GM19397 (cell line): ENCODE data around the gene NSUN4.
A peak's percentile ranks its signal among the peaks of the same experiment; 100 is the strongest.
"Not testable (repeated sequence)": the region's sequence is repeated elsewhere in the genome, so short reads cannot be mapped to it uniquely, and the experiment has no call there.

Source experiments
- ATAC-seq: cut with Tn5 transposase; IDR thresholded peaks from one replicate; pipeline ENCODE4 v1.9.1; 2021; ENCODE audit warnings: mild to moderate bottlenecking, moderate library complexity; ENCODE audit not compliant: unreplicated experiment

NSUN4 gene

DNA sequence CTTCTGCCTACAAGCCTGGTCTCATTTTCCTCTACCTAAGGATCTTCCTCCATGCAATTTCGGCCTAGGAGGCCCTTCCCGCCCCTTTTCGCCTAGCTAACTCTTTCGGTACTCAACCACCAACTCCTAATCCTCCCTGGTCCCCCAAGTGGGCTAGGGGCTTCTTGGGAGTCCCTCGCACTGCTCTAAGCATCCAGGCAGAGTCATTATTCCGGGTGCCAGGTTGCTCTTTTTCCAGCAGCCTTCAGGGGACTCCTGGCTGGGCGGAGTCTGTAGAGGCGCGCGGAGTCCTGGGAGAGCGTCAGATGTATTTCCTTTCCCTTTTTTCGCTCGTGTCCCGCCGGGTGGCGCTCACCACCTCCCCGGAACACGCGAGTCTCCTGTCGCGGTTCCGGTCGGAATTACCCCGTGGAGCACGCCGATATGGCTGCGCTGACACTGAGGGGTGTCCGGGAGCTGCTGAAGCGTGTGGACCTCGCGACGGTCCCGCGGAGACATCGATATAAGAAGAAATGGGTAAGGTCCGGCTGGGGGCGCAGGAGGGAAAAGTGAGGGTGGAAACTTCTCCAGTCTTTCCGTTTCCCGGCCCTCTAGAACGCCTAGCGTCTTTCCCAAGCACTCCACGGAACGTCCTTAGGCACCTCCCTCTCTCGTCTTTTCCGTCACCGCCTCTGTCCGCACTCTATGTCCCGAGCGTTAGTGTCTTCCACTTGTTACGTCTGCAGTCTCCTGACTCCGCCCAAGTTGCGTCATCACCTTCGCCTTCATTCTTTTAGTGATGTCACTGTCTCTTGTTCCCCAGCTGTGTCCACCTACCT, at the start of gene NSUN4:
Gene NSUN4 (plus strand): TSS at position 404 of the 818 bp plus-strand sequence. CDS start 20 bp downstream, at position 424.
- peak; percentile 82 for ATAC-seq

DNA sequence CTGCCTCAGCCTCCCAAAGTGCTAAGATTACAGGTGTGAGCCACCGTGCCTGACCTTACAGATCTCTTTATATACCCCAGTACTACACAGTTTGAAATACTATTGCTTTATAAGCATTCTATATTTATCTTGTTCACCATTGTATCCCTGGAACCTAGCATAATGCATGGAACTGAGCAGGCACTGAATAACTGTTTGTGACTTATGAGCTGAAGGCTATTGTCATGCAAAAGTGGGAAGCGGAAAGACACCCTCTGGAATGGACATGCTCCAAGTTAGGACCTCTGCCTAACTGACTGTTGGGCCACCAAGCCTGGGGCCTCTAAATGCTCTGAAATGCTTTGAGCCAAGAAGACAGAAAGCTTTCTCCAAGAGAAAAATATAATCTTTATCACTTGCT, 45.3 kb upstream of the NSUN4 start:
- no peak for ATAC-seq

DNA sequence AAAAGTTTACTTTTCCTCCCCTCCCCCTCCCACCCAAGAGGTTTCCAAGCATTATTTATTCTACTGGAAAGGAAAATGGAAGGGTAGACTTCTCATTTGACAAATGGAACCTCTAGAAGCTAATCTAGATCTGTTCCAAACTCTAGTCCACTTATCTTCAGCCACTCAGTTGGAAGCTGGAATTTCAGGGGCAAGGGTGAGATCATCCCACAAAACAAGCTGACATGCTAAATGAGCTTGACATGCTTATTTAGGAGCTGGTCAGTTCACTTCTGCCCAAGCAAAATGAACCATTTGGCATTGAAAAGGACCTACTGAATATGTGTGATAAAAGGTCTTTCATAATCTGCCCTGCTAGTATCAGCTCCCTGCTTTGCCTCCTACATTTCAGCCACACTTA, 42.2 kb upstream of the NSUN4 start:
- no peak for ATAC-seq

DNA sequence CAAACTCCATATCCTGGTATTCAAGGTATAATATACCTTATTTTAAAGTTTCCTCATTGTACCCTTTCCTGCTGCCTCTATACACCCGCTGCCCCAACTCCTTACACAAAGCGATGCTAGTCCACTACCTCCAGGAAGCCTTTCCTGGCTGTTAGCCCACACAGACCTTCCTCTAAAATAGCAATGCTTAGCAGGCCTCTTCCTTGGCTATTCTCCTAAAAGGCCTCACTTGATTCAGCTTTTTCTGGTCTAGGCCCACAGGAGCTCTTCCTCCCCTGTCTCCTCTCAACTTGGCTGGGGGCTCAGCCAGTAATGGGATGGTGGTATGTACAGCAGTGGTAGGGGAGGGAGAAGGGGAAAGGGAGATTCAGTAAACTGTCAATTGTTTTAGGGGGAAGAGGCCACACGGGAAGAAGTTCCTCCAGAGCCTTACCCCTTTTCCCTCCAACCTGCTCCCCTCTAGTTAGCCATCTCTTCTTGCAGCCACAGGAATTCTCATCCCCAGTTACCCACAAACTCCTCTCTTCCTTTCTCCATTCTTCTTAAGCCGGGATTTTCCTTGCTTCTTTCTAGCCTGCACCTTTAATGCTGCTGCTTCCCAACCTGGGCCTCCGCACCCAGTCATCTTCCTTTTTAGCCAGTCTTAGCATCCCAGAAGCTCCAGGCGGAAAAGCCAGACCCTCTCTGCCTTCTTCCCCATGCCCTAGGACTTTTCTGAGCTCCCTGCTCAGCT, 39.8 kb upstream of the NSUN4 start:
- no peak for ATAC-seq

DNA sequence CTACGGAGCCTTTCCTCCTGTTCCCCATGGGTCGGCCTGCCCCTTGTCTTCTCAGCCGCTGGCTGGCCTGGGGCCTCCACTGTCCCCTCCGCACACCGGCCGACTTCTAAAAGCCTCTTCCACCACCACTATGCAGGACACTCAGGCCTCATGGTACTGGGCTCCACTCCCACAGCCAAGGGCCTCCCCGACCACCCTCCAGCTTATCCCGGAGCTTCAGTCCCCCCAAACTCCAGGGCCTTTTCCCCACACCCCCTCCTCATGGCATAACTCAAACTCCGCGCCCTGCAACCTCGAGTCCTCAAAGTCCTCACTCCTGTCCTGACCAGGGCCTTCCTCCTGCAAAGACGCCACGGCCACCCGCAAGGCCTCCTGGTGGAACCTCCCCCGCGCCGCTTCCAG, 39.2 kb upstream of the NSUN4 start:
- ATAC-seq = no peak

DNA sequence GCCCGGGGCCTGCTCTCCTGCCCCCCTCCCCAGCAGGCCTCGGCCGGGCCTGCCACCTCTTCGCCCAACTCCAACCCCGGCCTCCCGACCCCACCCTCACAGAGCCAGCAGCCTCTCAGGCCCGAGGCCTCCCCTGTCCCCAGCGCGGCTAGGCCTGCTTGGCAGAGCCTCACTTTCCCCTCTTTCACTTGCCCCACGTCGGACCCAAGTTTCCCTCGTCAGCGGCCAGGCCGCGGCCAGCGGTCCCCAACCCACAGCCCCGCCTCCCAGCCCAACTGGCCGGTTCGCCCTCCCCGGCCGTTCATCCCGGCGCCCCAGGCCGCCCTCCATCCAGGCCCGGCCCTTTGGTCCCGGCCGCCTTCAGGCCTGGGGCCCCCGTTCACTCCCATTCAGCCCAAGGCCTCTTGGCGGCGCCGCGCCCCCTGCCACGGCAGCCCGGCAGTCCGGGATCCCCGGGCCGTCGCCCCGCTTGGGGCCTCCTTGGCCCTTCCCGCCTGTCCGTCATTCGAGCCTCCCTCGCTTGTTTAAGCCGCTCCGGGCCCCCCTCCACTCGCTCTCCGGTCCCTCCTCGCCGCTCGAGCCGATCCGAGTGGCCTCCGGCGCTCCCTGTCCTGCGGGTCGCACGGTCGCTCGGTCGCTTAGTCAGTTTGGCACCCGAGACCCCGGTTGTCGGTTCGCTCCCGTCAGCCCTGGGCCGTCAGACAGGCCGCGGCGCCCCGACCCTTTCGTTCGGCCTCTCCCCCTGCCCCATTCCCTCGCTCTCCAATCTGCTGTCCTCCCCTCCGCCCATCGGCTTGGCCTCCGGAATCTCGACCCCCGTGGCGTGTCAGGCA, 38.6 kb upstream of the NSUN4 start:
- peak; percentile 34 for ATAC-seq

DNA sequence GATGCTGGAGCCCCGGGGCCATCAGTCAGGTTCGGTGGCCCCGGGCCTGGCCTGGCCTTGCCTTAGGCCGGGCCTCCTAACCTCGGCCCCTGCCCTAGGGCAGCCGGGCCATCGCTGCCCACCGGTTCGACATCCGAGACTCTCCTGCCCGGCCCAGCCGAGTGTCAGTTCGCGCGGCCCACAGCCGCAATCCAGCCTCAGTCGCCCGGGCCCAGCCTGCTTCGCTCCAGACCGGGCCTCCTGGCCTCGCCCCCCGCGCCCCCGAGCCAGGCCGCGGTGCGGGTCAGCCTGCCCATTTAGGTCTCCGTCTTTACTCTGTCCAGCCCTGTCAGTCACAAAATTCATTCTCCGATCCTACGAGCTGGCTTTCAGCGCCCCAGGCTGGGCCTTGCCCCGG, 38.0 kb upstream of the NSUN4 start:
- ATAC-seq = peak; percentile 23

DNA sequence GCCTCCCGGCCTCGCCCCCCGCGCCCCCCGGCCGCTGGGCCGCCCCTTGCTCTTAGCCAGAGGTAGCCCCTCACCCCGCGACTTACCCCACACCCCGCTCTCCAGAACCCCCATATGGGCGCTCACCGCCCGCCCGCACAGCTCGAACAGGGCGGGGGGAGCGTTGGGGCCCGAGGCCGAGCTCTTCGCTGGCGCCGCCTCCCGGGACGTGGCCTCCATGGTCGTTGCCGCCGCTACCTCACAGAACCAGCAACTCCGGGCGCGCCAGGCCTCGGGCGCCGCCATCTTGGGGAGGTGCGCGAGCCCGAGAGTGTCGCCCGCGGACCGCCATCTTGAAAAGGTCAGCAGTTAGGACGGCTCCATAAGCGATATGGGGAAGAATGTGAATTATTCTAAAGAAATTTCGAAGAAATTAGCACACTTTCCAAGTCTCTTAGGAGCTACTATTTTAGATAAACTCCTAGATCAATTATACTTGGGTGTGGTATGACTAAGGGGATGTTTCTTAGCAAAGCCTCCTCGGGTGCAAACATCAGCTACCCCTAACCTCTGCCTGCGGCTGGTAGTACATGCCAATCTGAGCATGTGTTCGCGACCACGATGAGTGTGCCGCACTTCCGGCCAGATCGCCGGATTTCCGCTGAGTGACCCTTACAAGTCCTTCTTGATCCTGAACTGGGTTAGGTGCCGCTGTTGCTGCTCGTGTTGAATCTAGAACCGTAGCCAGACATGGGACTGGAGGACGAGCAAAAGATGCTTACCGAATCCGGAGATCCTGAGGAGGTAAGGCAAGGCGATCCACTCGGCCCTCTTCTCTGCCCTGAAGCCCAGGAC, 37.4 kb upstream of the NSUN4 start, which contains the start of the genes LRRC41 and UQCRH:
Gene LRRC41 (minus strand): TSS at position 579 of the 834 bp plus-strand sequence. CDS start 294 bp downstream, at position 285.
Gene UQCRH (plus strand): TSS at position 661 of the 834 bp plus-strand sequence. CDS start 69 bp downstream, at position 730.
- peak; percentile 77 for ATAC-seq

DNA sequence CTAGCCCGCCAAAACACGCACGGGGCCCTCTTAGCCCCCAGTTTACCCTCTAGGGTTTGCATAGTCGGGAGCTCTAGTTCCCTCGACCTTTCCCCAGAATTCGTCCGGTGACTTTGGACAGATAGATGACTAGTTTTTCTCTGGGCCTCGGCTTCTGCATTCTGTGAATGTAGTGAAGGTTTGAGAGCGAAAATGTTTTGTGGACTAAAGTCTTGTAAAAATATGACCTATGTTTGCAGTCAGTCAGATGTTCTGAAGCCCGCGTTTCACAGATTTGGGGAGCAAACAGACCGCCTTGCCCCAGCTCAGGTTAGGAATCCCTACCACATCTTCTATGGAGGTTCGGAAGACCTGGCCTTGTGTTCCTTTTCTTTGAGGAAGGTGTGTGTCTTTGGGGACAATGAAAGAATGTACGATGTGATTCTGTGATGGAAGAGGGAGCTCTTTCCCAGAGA, 36.7 kb upstream of the NSUN4 start:
- ATAC-seq = no peak

DNA sequence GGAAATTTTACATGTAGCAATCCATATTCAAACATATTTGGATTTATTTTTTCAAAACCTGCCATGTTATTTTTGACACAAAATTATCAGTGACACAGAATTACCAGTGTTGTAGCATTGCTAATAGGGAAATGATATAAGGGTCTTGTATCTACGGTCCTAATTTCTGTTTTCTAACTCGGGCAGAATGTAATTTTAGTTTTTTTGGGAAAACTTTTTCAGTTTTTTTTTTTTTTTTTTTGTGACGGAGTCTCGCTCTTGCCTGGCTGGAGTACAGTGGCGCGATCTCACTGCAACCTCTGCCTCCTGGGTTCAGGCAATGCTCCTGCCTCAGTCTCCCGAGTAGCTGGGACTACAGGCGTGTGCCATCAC, 34.5 kb upstream of the NSUN4 start:
- ATAC-seq = no peak

DNA sequence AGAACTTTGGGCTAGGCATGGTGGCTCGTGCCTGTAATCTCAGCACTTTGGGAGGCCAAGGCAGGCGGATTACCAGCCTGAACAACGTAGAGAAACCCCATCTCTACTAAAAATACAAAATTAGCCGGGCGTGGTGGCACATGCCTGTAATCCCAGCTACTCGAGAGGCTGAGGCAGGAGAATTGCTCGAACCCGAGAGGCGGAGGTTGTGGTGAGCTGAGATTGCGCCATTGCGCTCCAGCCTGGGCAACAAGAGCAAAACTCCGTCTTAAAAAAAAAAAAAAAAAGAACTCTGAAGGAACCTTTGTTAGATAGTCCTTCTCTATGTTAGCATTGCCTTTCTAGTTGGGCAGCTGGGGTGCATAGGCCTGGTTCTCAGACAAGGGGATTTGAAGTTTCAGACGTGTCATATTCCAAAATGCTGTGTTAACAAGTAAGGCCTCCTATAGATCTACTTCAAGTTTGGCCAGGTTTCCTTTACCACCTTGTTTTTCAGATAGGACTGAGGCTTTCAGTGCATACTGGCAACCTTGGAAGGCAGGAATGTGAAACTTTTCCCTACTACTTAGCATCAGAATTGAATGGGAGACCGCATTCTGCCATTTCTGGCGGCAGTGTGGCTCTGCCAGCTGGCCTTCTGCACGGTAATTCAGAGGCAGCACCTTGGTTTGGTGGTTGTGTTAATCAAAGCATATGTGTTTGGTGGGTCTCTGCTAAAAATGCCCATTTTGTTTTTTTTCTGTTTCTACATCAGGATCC, 31.0 kb upstream of the NSUN4 start:
- ATAC-seq = no peak

DNA sequence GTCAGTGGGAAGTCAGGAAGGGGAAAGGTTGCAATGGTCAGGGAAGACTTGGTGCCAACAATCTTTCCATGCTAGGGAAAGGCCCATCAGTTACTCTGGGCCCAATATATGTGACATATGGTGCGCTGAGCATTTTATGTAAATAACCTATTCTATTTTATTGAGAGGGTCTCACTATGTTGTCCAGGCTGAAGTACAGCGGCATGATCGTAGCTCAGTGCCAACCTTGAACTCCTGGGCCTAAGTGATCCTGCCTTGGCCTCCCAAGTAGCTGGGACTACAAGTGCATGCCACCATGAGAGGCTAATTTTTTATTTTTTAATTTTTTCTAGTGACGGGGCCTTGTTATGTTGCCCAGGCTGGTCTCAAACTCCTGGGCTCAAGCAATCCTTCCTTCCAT, 30.3 kb upstream of the NSUN4 start:
- no peak for ATAC-seq

DNA sequence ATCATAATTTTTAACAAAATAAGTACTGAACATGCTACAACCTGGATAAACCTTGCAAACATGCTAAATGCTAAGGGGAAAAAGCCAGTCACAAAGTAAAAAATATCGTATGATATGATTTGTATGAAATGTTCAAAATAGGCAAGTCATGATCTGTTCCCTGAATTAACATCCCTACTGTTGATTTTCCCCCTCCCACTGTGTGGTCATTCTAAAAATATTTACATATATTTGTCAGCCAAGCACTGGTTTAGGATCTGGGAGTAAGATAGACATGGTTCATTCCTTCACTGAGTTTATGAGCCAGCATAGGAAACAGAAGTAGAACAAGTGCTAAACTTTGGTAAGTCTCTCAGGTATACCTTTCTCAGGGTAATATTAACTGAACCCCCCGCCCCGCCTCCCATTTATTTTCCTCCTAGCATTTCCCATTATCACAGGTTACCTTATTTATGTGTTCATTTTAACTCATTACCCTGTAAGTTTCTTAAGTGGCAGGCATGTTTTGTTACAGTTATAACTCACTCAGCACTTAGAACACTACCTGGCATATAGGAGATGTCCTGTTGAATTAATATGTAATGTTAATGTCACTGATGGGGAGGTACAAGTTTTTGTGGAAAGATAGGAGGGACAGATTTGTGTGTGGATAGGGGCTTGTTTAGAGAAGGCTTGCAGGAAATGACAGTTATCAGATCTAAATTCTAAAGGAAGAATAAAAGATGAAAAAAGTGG, 24.8 kb upstream of the NSUN4 start:
- ATAC-seq = no peak

DNA sequence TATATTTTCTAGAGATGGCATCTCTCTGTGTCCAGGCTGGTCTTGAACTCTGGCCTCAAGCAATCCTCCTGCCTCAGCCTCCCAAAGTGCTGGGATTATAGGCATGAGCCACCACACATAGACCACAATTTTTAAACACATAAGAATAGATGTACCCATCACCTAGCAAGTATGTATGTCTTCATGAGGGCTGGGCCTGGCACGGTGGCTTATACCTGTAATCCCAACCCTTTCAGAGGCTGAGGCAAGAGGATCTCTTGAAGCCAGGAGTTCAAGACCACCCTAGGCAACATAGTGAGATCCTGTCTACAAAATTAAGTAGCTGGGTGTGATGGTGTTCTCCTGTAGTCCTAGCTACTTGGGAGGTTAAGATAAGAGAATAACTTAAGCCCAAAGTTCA, 23.3 kb upstream of the NSUN4 start:
- no peak for ATAC-seq

DNA sequence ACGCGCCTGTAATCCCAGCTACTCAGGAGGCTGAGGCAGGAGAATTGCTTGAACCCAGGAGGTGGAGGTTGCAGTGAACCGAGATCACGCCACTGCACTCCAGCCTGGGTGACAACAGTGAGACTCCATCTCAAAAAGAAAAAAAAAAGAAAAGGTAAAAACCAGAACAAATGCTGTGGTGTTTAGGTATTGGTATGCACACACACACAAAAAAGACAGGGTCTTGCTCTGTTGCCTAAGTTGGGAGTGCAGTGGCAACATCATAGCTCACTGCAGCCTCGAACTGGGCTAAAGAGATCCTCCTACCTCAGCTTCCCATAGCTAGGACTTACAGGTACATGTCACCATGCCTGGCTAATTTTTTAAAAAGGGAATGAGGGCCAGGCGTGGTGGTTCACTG, 21.3 kb upstream of the NSUN4 start:
- ATAC-seq = not testable (repeated sequence)

DNA sequence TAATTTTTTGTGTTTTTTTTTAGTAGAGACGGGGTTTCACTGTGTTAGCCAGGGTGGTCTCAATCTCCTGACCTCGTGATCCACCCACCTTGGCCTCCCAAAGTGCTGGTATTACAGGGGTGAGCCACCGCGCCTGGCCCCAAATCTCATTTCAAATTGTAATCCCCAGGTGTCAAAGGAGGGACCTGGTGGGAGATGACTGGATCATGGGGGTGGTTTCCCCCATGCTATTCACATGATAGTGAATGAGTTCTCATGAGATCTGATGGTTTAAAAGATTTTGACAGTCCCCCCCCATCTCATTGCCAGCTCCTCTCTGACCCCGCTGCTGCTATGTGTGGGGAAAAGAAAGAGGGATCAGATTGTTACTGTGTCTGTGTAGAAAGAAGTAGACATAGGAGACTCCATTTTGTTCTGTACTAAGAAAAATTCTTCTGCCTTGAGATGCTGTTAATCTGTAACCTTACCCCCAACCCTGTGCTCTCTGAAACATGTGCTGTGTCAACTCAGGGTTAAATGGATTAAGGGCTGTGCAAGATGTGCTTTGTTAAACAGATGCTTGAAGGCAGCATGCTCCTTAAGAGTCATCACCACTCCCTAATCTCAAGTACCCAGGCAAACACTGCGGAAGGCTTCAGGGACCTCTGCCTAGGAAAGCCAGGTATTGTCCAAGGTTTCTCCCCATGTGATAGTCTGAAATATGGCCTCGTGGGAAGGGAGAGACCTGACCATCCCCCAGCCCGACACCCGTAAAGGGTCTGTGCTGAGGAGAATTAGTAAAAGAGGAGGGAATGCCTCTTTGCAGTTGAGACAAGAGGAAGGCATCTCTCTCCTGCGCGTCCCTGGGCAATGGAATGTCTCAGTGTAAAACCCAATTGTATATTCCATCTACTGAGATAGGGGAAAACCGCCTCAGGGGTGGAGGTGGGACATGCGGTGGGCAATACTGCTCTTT, 20.4 kb upstream of the NSUN4 start:
- not testable (repeated sequence) for ATAC-seq

DNA sequence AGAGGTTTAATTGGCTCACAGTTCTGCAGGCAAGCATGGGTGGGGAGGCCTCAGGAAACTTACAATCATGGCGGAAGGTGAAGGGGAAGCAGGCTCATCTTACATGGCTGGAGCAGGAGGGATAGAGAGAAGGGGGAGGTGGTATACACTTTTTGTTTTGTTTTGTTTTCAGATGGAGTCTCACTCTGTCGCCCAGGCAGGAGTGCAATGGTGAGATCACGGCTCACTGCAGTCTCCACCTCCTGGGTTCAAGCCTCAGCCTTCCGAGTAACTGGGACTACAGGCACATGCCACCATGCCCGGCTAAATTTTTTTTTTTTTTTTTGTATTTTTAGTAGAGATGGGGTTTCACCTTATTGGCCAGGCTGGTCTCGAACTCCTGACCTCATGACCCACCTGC, 18.4 kb upstream of the NSUN4 start:
- ATAC-seq = not testable (repeated sequence)
